GM18499 (cell line): ENCODE results near the gene ARL6IP1.
A peak's percentile ranks its signal among the peaks of the same experiment; 100 is the strongest.

Experiments
- ATAC-seq: cut with Tn5 transposase; IDR thresholded peaks from one replicate; pipeline ENCODE4 v1.9.1; 2021; ENCODE audit warnings: moderate number of reproducible peaks; ENCODE audit not compliant: insufficient read depth, unreplicated experiment

ARL6IP1 gene

GRCh38 chr16:18801145-18801972 is at the start of gene ARL6IP1:
TSS of gene ARL6IP1 (minus strand) at chr16:18801549. CDS start at chr16:18801466, 83 bp downstream.
- ATAC-seq: peak; percentile 86

GRCh38 chr16:18846416-18846815 is 45.1 kb upstream of the ARL6IP1 start:
- no peak for ATAC-seq

- ATAC-seq: no peak
Measured at GRCh38 chr16:18842565-18842964, 41.2 kb upstream of the ARL6IP1 start.

GRCh38 chr16:18841833-18842525 is 40.6 kb upstream of the ARL6IP1 start:
- no peak for ATAC-seq

GRCh38 chr16:18839555-18839954 is 38.2 kb upstream of the ARL6IP1 start:
- no peak for ATAC-seq

- ATAC-seq: no peak
Measured at GRCh38 chr16:18836702-18837101, 35.4 kb upstream of the ARL6IP1 start.

GRCh38 chr16:18834864-18835263 is 33.5 kb upstream of the ARL6IP1 start:
- ATAC-seq: no peak

- ATAC-seq: no peak
Measured at GRCh38 chr16:18833707-18834505, 32.6 kb upstream of the ARL6IP1 start.

- no peak for ATAC-seq
Measured at GRCh38 chr16:18832613-18833012, 31.3 kb upstream of the ARL6IP1 start.

- ATAC-seq: no peak
Measured at GRCh38 chr16:18832006-18832405, 30.7 kb upstream of the ARL6IP1 start.

- ATAC-seq: no peak
Measured at GRCh38 chr16:18829251-18829650, 27.9 kb upstream of the ARL6IP1 start.

- no peak for ATAC-seq
Measured at GRCh38 chr16:18827890-18828289, 26.5 kb upstream of the ARL6IP1 start.

- ATAC-seq: no peak
Measured at GRCh38 chr16:18816286-18816685, 14.9 kb upstream of the ARL6IP1 start.

- ATAC-seq: no peak
Measured at GRCh38 chr16:18811925-18812324, 10.6 kb upstream of the ARL6IP1 start.

- no peak for ATAC-seq
Measured at GRCh38 chr16:18809165-18809564, 7.8 kb upstream of the ARL6IP1 start.

GRCh38 chr16:18805257-18805773 is 4.0 kb upstream of the ARL6IP1 start:
- no peak for ATAC-seq

- no peak for ATAC-seq
Measured at GRCh38 chr16:18804540-18804939, 3.2 kb upstream of the ARL6IP1 start.

- no peak for ATAC-seq
Measured at GRCh38 chr16:18803569-18804462, 2.5 kb upstream of the ARL6IP1 start.

GRCh38 chr16:18802767-18803343 is 1.5 kb upstream of the ARL6IP1 start:
- no peak for ATAC-seq
